ENCODE measurements around the gene CLEC9A. TPM values are rescaled to one million over a fixed set of nuclear protein-coding genes. Genes with fewer than 3 reads are reported as not detected.
A peak's percentile ranks its signal among the peaks of the same experiment; 100 is the strongest.

Gene CLEC9A
- polyA plus RNA-seq, 3 donors, result 0.07 to 0.59 TPM; not detected in 1

GRCh38 chr12:10072131-10072530 is 41.6 kb downstream of the CLEC9A start:
- Mint-ChIP-seq H3K4me3 (no peak overlapping the region), H3K27me3 (ENCODE audit: low read depth in 3 of 3) (peaks cover 0 to 2% (median 0%) of the 10 kb centered on the region in 3 donors), H3K4me1 (peaks cover 35% of the 10 kb centered on the region), H3K9me3 (peaks cover 0 to 6% (median 0%) of the 10 kb centered on the region in 7 donors), H3K36me3 (peaks cover 18 to 24% of the 10 kb centered on the region in 2 donors), H3K27ac (no peak overlapping the region)
- no peak overlapping the region for H2AFZ ChIP-seq (ENCODE audit: insufficient read depth, low read depth, low read length, poor library complexity, severe bottlenecking)
- no peak overlapping the region for H3K27ac ChIP-seq (ENCODE audit: low read depth in 1 of 2, low read length in 2 of 2)
- H3K79me2 ChIP-seq (ENCODE audit: insufficient read depth, low read length), result no peaks in the 10 kb centered on the region
- no peaks in the 10 kb centered on the region for H3K27me3 ChIP-seq (ENCODE audit: control insufficient read depth in 2 of 2, insufficient read depth in 2 of 2, low read length in 2 of 2)
- peaks cover 31 to 35% of the 10 kb centered on the region in 2 donors for H3K4me1 ChIP-seq (ENCODE audit: control insufficient read depth in 1 of 2, insufficient read depth in 2 of 2, low read length in 2 of 2)
- no peak overlapping the region for H3K4me2 ChIP-seq (replicated peaks; ENCODE audit: extremely low read depth, low read length, poor library complexity, severe bottlenecking)
- H3K36me3 ChIP-seq (replicated peaks in 1 of 2; ENCODE audit: control insufficient read depth in 1 of 2, insufficient read depth in 2 of 2, low read length in 2 of 2), result no peaks in the 10 kb centered on the region
- no peaks in the 10 kb centered on the region for H3K9me3 ChIP-seq (replicated peaks in 1 of 2; ENCODE audit: control insufficient read depth in 1 of 2, insufficient read depth in 1 of 2, low read length in 2 of 2)
- DNase-seq, result no peak
- intact Hi-C loops (cut with micrococcal nuclease), result loop anchor here in 1 of 2 donors (5.0 kb wide), 1 partner anchor 55 kb away; no protein-coding TSS in a partner anchor
- no peak overlapping the region for H3K9ac ChIP-seq (ENCODE audit: insufficient read depth, low read length, poor library complexity, severe bottlenecking)
- H3K4me3 ChIP-seq (replicated peaks in 1 of 3; ENCODE audit: low read depth in 2 of 3, low read length in 3 of 3), result no peak overlapping the region
- TF ChIP-seq CTCF (IDR thresholded peaks at IDR 0.05), result no peak
- H4K20me1 ChIP-seq (ENCODE audit: insufficient read depth, low read length), result no peaks in the 10 kb centered on the region
- WGBS (ENCODE audit: insufficient coverage), result 100% methylated on average over 1 of the region's 2 CpGs

DNA sequence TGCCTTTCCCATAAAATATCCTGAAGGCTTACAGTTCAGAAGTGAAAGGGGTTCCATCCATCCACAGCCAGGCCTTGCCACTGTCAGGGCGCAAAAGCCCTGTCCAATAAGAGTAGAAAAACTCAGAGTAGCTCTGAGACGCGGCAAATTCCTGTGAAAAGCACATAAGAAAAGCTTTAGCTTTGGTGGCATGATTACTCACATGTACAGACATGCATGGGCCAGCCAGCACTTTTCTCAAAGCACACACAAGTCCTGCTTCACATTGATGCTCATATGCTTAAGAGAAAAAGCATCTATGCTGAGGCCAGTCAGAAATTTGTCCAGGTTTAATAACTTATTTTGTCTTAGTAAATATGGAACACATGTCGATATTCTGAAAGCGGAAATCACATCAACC is 42.8 kb downstream of the CLEC9A start:
- Histone ChIP-seq H2AFZ (ENCODE audit: insufficient read depth, low read depth, low read length, poor library complexity, severe bottlenecking) (no peak overlapping the region), H3K4me2 (replicated peaks; ENCODE audit: extremely low read depth, low read length, poor library complexity, severe bottlenecking) (no peak overlapping the region), H3K4me3 (replicated peaks in 1 of 3; ENCODE audit: low read depth in 2 of 3, low read length in 3 of 3) (no peak overlapping the region), H3K4me1 (ENCODE audit: control insufficient read depth in 1 of 2, insufficient read depth in 2 of 2, low read length in 2 of 2) (peaks cover 20 to 23% of the 10 kb centered on the region in 2 donors), H3K79me2 (ENCODE audit: insufficient read depth, low read length) (no peaks in the 10 kb centered on the region), H3K9me3 (replicated peaks in 1 of 2; ENCODE audit: control insufficient read depth in 1 of 2, insufficient read depth in 1 of 2, low read length in 2 of 2) (no peaks in the 10 kb centered on the region), H3K9ac (ENCODE audit: insufficient read depth, low read length, poor library complexity, severe bottlenecking) (no peak overlapping the region), H3K27me3 (ENCODE audit: control insufficient read depth in 2 of 2, insufficient read depth in 2 of 2, low read length in 2 of 2) (no peaks in the 10 kb centered on the region), H4K20me1 (ENCODE audit: insufficient read depth, low read length) (no peaks in the 10 kb centered on the region), H3K27ac (ENCODE audit: low read depth in 1 of 2, low read length in 2 of 2) (no peak overlapping the region), H3K36me3 (replicated peaks in 1 of 2; ENCODE audit: control insufficient read depth in 1 of 2, insufficient read depth in 2 of 2, low read length in 2 of 2) (no peaks in the 10 kb centered on the region)
- Mint-ChIP-seq H3K27me3 (ENCODE audit: low read depth in 3 of 3) (peaks cover 0 to 2% (median 0%) of the 10 kb centered on the region in 3 donors), H3K4me3 (no peak overlapping the region), H3K9me3 (peaks cover 0 to 6% (median 0%) of the 10 kb centered on the region in 7 donors), H3K36me3 (peaks cover 18 to 24% of the 10 kb centered on the region in 2 donors), H3K27ac (peak overlapping the region in 1 of 7 donors; percentile 31), H3K4me1 (peaks cover 24% of the 10 kb centered on the region)
- WGBS (ENCODE audit: insufficient coverage), result 97% methylated on average over 3 of the region's 5 CpGs
- intact Hi-C loops (cut with micrococcal nuclease), result loop anchor here in 1 of 2 donors (5.0 kb wide), 1 partner anchor 54 kb away; no protein-coding TSS in a partner anchor
- DNase-seq, result no peak
- no peak for TF ChIP-seq CTCF (IDR thresholded peaks at IDR 0.05)
